Measurements from ENCODE around the gene THSD4.

Gene THSD4

DNA sequence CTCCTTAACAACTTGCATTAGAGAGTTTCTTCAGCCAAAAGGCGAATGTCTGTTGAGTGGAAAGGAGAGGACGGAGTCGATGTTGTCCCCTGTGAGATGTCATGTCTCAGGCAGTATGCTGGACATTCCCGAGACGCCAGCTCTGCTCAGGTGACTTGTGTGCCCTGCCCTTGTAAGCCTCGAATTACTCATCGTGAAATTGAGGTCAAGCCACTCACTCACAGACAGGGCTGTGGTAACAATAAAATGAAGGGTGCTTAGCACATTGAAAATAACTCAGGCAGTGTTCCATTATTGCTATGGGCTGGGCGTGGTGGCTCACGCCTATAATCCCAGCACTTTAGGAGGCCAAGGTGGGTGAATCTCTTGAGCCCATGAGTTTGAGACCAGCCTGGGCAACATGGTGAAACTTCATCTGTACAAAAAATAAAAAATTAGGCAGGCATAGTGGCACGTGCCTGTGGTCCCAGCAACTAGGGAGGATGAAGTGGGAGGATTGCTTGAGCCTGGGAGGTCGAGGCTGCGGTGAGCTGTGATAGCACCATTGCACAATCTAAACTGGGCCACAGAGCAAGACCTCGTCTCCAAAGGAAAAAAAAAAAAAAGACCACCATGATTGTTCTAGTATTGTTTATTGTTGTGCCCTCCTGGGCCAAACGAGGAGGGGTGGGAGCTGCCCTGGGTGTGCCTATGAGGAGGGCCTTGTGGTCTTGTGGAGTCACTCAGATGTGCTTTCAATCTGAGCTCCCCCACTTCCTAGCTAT, 214.4 kb downstream of the THSD4 start:
- DNase-seq (ENCODE audit: low read depth): no peak

GRCh38 chr15:71330638-71331162, 215.4 kb downstream of the THSD4 start:
- no peak for DNase-seq (ENCODE audit: low read depth)

DNA sequence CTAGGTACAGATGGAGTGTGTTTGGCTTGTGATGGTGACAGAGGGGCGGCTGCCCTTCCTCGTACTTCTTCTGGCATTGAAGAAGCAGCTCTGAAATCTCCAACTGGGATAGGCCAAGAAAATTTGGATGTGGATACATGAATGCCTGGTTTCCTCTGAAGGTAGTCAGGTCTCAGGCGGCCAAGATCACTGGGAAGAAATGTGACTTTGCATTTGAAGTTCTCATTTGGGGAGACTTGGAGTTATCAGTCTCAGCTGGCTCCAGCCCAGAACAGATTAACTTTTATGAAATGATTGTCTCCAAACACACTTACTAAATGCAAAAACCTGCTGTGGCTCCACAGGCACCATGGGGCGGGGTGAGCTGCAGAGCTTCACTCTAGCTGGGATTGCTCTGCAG, 215.9 kb downstream of the THSD4 start:
- no peak for DNase-seq (ENCODE audit: low read depth)

- no peak for DNase-seq (ENCODE audit: low read depth)
Measured at GRCh38 chr15:71332431-71333004, 217.2 kb downstream of the THSD4 start.

- no peak for DNase-seq (ENCODE audit: low read depth)
Measured at GRCh38 chr15:71333136-71333700, 217.9 kb downstream of the THSD4 start.

- no peak for DNase-seq (ENCODE audit: low read depth)
Measured at GRCh38 chr15:71333839-71334238, 218.6 kb downstream of the THSD4 start.

GRCh38 chr15:71334434-71334833, 219.2 kb downstream of the THSD4 start:
- no peak for DNase-seq (ENCODE audit: low read depth)

DNA sequence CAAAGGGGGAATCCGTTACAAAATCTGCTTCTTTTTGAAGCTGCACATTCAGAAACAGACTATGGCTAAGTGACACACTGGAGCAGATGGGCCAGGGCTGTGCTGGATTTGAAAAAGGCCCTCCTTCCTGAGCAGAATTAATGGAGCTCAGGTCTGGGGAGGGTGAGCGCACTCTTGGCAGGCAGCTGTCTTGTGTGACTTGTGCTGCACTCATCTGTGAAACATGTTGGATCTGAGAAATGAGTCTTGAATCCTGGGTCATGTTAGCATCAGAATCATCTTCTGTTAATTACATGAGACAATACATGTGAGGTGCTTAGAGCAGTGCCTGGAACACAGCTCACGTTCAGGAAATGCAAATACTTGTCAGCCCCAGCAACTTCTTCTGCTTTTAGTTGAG, 219.6 kb downstream of the THSD4 start:
- no peak for DNase-seq (ENCODE audit: low read depth)

GRCh38 chr15:71335591-71335990, 220.3 kb downstream of the THSD4 start:
- no peak for DNase-seq (ENCODE audit: low read depth)

GRCh38 chr15:71336671-71337070, 221.4 kb downstream of the THSD4 start:
- no peak for DNase-seq (ENCODE audit: low read depth)

DNA sequence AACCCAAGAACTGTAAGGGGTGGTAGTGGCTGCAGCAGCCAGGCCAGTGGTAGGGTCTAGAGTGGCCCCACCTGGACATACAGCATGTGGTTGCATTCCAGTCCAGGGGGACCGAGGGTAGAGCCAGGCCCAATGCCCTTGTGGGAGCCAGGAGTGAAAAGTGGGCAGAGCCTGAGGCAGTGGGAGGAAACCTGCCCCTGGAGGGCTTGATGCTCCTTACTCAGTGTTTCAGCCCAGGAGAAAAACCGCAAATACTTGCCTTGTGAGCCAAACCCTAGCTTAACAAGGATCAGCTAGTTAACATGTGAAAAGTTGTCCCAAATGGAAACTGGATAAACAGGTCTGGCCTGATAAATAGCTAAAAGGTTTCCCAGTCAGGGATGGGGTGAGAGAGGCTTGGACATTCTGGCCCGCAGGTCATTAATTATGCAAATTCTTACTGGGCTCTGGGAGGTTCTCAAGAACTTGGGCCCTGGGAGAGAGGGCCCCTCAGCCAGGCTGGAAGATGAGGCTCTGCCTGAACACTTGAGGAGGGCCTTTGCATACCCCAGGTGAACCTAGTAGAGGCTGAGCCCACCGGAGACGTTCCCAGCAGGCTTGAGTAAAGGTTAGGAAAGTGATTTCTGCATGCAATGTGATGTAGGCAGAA, 222.1 kb downstream of the THSD4 start:
- no peak for DNase-seq (ENCODE audit: low read depth)

GRCh38 chr15:71338265-71338664, 223.0 kb downstream of the THSD4 start:
- no peak for DNase-seq (ENCODE audit: low read depth)

GRCh38 chr15:71338827-71339542, 223.7 kb downstream of the THSD4 start:
- DNase-seq (ENCODE audit: low read depth): no peak

- no peak for DNase-seq (ENCODE audit: low read depth)
Measured at GRCh38 chr15:71341811-71342550, 226.7 kb downstream of the THSD4 start.

DNA sequence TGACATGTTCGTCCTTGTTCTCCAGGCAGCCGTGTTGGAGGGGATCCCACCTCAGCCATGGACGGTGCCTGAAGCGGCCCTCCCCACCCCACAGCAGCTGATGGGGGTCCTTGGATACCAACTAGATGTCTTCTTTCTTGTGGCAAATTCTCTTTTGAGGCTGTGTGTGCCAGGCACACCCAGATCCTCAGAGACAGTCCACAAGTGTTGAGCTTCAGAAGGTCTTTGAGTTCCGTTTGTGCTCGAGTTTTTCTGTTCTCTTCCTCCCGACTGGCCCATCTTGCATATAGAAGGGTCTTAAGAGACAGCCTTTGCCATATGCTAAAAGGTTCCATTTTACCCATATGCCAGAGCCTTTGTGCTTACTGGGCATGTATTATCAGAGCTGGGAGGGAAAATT, 227.4 kb downstream of the THSD4 start:
- DNase-seq (ENCODE audit: low read depth): no peak

GRCh38 chr15:71344316-71344715, 229.0 kb downstream of the THSD4 start:
- no peak for DNase-seq (ENCODE audit: low read depth)

DNA sequence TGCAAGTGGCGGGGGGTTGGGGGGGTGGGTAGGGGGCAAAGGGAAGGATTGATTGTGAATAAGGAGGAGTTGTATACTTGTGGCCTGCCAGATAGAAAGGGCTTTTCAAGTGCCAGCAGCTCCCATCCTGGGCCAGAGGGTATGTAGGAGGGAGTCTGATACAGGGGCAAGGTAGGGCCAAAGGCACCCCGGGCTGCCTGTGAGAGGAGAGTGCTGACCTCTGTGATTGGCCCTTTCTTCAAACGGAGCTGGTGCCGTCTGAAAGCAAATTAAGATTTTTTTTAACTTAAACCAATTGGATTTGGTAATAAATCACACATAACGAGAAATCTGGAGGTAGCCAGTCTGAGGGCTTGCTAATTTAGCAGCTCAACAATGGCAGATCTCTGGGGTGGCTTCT, 229.9 kb downstream of the THSD4 start:
- no peak for DNase-seq (ENCODE audit: low read depth)

- DNase-seq (ENCODE audit: low read depth): no peak
Measured at GRCh38 chr15:71346464-71346863, 231.2 kb downstream of the THSD4 start.

DNA sequence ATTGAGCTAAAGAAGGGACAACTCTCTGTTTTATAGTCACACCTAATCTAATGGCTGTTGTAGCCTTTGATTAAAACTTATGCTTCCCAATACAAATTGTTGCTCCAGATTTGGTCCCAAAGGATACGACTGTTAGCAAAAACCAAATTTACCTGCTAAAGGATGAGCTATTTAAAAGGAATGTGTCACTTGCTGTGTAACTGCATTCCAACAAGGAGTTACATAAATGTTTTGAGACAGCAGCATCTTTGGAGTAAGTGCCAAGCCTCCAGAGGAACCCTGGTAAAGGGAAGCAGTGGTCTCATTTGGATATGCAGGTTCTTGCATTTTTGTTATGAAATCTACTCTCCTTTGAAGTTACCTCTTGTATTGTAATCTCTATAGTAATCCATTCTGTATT, 233.3 kb downstream of the THSD4 start:
- DNase-seq (ENCODE audit: low read depth): no peak

DNA sequence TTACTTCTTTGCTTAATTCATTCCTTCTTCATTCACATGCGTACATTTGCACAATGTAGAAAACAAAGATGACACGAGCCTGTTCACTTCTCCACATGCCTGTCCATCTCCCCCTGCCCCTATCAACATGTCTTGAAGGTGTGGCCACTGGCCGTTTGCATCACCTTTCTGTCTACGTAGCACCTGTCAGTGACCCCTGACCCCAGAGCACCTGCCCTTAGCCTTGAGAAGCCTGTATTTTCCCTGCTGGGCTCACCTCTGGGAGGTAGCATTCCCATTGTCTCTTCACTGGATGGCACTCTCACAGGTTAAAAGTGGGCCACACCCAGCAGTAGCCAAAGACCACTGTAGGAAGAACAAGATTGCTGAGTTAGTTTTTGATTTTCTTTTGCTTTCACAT, 234.1 kb downstream of the THSD4 start:
- DNase-seq (ENCODE audit: low read depth): no peak

GRCh38 chr15:71349736-71350526, 234.7 kb downstream of the THSD4 start:
- no peak for DNase-seq (ENCODE audit: low read depth)
